GM18951 (cell line): ENCODE results near the gene STRN.
"Not testable (repeated sequence)": the region's sequence is repeated elsewhere in the genome, so short reads cannot be mapped to it uniquely, and the experiment has no call there.

Source experiments
- POLR2A ChIP-seq: IDR thresholded peaks from 4 replicates; pipeline ENCODE4 v1.6.1; 2011; ENCODE audit warnings: mild to moderate bottlenecking; ENCODE audit not compliant: insufficient read length, insufficient read depth; ENCODE audit errors: extremely low read depth
- in situ Hi-C: fragments of 300-500 bp; cut with MboI; formaldehyde crosslinking; loops from one replicate; pipeline ENCODE4 v1.12.0; 2022; ENCODE audit warnings: low sequenced_read_pairs, mixed read lengths, inconsistent platforms; ENCODE audit not compliant: unreplicated experiment

STRN gene

GRCh38 chr2:36915627-36916026, 50.7 kb downstream of the STRN start:
- in situ Hi-C loops = no loop called here
- no peak for TF ChIP-seq POLR2A

GRCh38 chr2:36912695-36913094, 53.6 kb downstream of the STRN start:
- in situ Hi-C loops = no loop called here
- TF ChIP-seq POLR2A = no peak

- TF ChIP-seq POLR2A = no peak
- in situ Hi-C loops = no loop called here
Observed at GRCh38 chr2:36911012-36911411, 55.3 kb downstream of the STRN start.

DNA sequence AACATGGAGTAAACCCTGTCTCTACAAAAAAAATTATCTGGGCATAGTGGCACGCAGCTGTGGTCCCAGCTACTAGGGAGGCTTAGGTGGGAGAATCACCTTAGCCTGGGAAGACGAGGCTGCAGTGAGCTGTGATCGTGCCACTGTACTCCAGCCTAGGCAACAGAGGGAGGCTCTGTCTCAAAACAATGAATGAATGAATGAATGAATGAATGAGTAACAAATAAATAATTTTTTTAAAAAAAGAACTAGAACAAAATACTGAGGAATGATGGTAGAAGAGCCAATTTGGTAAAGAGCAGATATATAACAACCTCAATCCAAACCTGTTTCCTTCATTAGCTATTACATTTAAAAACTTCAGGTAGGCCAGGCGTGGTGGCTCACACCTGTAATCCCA, 60.1 kb downstream of the STRN start:
- in situ Hi-C loops = no loop called here
- no peak for TF ChIP-seq POLR2A

DNA sequence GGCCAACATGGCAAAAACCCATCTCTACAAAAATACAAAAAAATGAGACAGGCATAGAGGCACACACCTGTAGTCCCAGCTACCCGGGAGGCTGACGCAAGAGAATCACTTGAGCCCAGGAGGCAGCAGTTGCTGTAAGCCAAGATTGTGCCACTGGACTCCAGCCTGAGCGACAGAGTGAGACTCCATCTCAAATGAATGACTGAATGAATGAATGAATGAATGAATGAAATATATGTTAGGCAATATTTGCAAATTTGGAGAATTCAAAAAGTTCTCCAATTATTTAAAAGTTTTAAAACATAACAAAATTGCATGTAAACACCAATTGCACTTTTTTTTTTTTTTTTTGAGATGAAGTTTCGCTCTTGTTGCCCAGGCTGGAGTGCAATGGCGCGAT, 61.7 kb downstream of the STRN start:
- in situ Hi-C loops = no loop called here
- TF ChIP-seq POLR2A = no peak

DNA sequence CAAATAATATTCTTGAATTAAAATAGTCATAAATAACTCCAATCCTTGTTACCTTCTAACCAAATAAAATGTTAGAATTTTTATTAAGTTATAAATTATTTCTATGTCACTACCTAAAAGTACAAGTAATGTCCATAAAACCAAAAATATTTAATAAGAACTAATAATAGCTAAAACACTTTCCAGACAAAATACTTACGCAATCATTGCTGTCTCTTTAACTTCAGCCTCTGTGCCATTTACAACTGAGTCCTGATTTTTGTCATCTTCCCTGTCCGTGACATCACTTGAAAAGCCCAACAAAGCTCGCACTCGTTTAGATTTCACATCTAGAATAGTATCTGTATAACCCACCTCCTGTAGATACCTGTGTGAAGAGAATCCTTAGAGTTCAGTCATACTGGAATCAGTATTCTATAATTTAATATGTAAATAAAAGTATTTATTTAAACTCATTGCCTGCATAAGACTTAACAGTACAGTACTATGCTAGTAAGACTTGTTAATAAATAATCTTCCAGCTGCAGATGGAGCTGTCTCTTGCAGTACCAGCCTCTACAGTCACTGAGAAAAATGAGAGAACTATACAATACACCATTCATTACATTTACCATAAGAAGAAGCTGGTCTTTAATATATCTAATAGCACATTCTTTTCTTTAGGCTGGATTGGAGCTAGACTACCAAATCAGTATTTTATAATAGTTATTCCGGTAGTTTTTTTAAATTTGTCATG, 63.8 kb downstream of the STRN start:
- in situ Hi-C loops = no loop called here
- TF ChIP-seq POLR2A = no peak

GRCh38 chr2:36892805-36893204, 73.5 kb downstream of the STRN start:
- in situ Hi-C loops = no loop called here
- TF ChIP-seq POLR2A = no peak

- in situ Hi-C loops = no loop called here
- TF ChIP-seq POLR2A = no peak
Observed at GRCh38 chr2:36889795-36890194, 76.5 kb downstream of the STRN start.

DNA sequence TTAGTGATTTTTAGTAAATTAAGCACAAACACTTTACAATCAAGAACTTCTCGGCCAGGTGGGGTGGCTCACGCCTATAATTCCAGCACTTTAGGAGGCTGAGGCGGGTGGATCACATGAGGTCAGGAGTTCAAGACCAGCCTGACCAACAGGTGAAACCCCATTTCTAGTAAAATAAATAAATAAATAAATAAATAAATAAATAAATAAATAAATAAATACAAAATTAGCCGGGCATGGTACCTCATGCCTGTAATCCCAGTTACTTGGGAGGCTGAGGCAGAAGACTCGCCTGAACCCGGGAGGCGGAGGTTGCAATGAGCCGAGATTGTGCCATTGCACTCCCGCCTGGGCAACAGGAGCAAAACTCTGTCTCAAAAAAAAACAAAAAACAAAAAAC, 79.2 kb downstream of the STRN start:
- in situ Hi-C loops = not testable (repeated sequence)

- in situ Hi-C loops = no loop called here
Observed at GRCh38 chr2:36886664-36887063, 79.7 kb downstream of the STRN start.

DNA sequence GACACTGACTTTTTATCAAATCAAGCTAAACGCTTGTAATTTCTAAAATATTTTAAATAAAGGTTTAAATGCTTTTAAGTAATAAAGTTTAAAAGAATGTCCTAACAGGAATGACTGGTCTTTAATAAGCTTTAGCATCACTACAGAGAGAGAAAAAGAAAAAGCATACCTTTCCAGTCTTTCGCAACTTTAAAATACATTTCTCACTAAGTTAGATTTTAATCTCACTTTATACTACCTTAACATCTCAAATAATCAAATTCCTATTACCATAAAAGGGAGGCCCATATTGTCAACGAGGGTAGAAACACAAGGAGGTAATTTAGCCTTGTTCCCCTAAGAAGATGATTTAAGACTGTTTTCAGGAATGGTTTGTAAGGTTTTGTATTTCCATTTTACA, 80.7 kb downstream of the STRN start:
- in situ Hi-C loops = no loop called here
- TF ChIP-seq POLR2A = no peak

More at GRCh38 chr2:36886664-36887063, 79.7 kb downstream of the STRN start:
- no peak for TF ChIP-seq POLR2A

- in situ Hi-C loops = no loop called here
- no peak for TF ChIP-seq POLR2A
Observed at GRCh38 chr2:36882532-36882931, 83.8 kb downstream of the STRN start.

- in situ Hi-C loops = no loop called here
- TF ChIP-seq POLR2A = no peak
Observed at GRCh38 chr2:36881816-36882215, 84.5 kb downstream of the STRN start.

DNA sequence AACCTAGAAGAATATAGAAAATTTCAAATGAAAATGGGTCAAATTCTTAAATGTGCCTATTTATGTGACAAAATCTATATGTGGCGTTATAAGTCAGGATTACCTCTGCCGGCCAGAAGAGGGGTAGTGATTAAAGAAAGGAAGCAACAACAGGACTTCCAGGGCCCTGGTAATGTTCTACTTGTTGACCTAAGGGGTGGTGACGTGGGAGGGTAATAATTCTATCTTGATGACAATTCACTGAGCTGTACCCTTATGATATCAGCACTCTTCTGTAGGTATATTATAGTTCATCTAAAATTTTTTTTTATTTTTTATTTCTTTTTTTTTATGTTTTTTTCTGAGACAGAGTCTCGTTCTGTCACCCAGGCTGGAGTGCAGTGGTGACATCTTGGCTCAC, 87.9 kb downstream of the STRN start:
- in situ Hi-C loops = no loop called here
- TF ChIP-seq POLR2A = no peak
